Tibial artery (tissue), 4 donors: ENCODE data around the gene FSIP1.

Source experiments
- DNase-seq, 2 donors: peaks; one replicate each; pipeline ENCODE4 v3.0.0-alpha.2; 2019
- H3K27ac ChIP-seq, 2 donors: fragments of 200-600 bp; sonication (generic) in 1 of 2; 1 replicate in 1 of 2; 2 replicates in 1 of 2; pipeline ENCODE4 v1.5.1; 2018 to 2019; ENCODE audit warnings: mild to moderate bottlenecking in 1 of 2
- H3K27me3 ChIP-seq, 2 donors: fragments of 200-600 bp; sonication (generic) in 1 of 2; one replicate each; pipeline versions ENCODE4 v1.5.1 to v1.6.0; 2016 to 2019
- H3K36me3 ChIP-seq, 3 donors: fragments of 200-600 bp; sonication (generic) in 2 of 3; one replicate each; pipeline ENCODE4 v1.5.1; 2016 to 2019; ENCODE audit warnings: mild to moderate bottlenecking in 2 of 3
- H3K4me1 ChIP-seq, 4 donors: fragments of 200-600 bp; sonication (generic) in 2 of 4; 1 replicate in 3 of 4; 2 replicates in 1 of 4; pipeline ENCODE4 v1.5.1; 2016 to 2019
- H3K4me3 ChIP-seq, 2 donors: fragments of 200-600 bp; sonication (generic) in 1 of 2; 1 replicate in 1 of 2; 2 replicates in 1 of 2; pipeline ENCODE4 v1.5.1; 2018 to 2019; ENCODE audit warnings: mild to moderate bottlenecking in 2 of 2
- H3K9me3 ChIP-seq, 3 donors: fragments of 200-600 bp; sonication (generic) in 1 of 3; one replicate each; pipeline ENCODE4 v1.5.1; 2016 to 2019
- CTCF ChIP-seq, 2 experiments: fragments of 200-600 bp in 1 of 2; fragments of 450-650 bp in 1 of 2; IDR thresholded peaks; one replicate each; pipeline ENCODE4 v1.5.1; 2017 to 2019; ENCODE audit warnings: antibody characterized with exemption in 2 of 2, mild to moderate bottlenecking in 1 of 2, moderate library complexity in 1 of 2
- intact Hi-C: fragments of 100-400 bp; cut with DNase I; formaldehyde crosslinking; loops from one replicate; pipeline ENCODE4 v1.15.0; 2023; ENCODE audit warnings: low total_unique reads

The FSIP1 gene

GRCh38 chr15:39720621-39721611, 61.7 kb downstream of the FSIP1 start:
- no peaks in the 10 kb centered on the region for H3K27me3 ChIP-seq
- no peak for DNase-seq
- no peaks in the 10 kb centered on the region for H3K36me3 ChIP-seq
- no peak for TF ChIP-seq CTCF (IDR thresholded peaks at IDR 0.05)
- no peaks in the 10 kb centered on the region for H3K9me3 ChIP-seq
- intact Hi-C loops: no loop called here
- H3K4me1 ChIP-seq: no peaks in the 10 kb centered on the region
- H3K27ac ChIP-seq: no peak overlapping the region
- H3K4me3 ChIP-seq: no peak overlapping the region

GRCh38 chr15:39720081-39720480, 62.6 kb downstream of the FSIP1 start:
- no peak for DNase-seq
- Histone ChIP-seq H3K4me3 (no peak overlapping the region), H3K27me3 (no peaks in the 10 kb centered on the region), H3K27ac (no peak overlapping the region), H3K9me3 (no peaks in the 10 kb centered on the region), H3K4me1 (no peaks in the 10 kb centered on the region), H3K36me3 (no peaks in the 10 kb centered on the region)
- no peak for TF ChIP-seq CTCF (IDR thresholded peaks at IDR 0.05)
- intact Hi-C loops: no loop called here

GRCh38 chr15:39719109-39719508, 63.5 kb downstream of the FSIP1 start:
- DNase-seq: no peak
- Histone ChIP-seq H3K4me3 (no peak overlapping the region), H3K9me3 (no peaks in the 10 kb centered on the region), H3K27me3 (no peaks in the 10 kb centered on the region), H3K27ac (no peak overlapping the region), H3K4me1 (no peaks in the 10 kb centered on the region), H3K36me3 (no peaks in the 10 kb centered on the region)
- no peak for TF ChIP-seq CTCF (IDR thresholded peaks at IDR 0.05)
- intact Hi-C loops: no loop called here

- Histone ChIP-seq H3K4me3 (no peak overlapping the region), H3K36me3 (no peaks in the 10 kb centered on the region), H3K27me3 (no peaks in the 10 kb centered on the region), H3K27ac (no peak overlapping the region), H3K9me3 (no peaks in the 10 kb centered on the region), H3K4me1 (no peaks in the 10 kb centered on the region)
- no peak for DNase-seq
- intact Hi-C loops: no loop called here
- TF ChIP-seq CTCF (IDR thresholded peaks at IDR 0.05): no peak
Observed at GRCh38 chr15:39717134-39717533, 65.5 kb downstream of the FSIP1 start.

GRCh38 chr15:39714251-39714650, 68.4 kb downstream of the FSIP1 start:
- intact Hi-C loops: no loop called here
- no peaks in the 10 kb centered on the region for H3K27me3 ChIP-seq
- H3K27ac ChIP-seq: no peak overlapping the region
- no peaks in the 10 kb centered on the region for H3K9me3 ChIP-seq
- no peak overlapping the region for H3K4me3 ChIP-seq
- TF ChIP-seq CTCF (IDR thresholded peaks at IDR 0.05): no peak
- no peaks in the 10 kb centered on the region for H3K4me1 ChIP-seq
- no peak for DNase-seq
- no peaks in the 10 kb centered on the region for H3K36me3 ChIP-seq
